NCI-H774 (cell line): ENCODE data around the gene MBD3L1.

ENCODE experiments used
- DNase-seq: peaks from one replicate; lab custom pipeline; 2025; lab: John Stamatoyannopoulos, UW

The MBD3L1 gene

GRCh38 chr19:8832132-8833021, at the start of gene MBD3L1, which contains the start of gene ZNF558:
MBD3L1 (plus strand) TSS chr19:8832377; CDS start chr19:8842679, 10,302 bp downstream.
ZNF558 (minus strand) TSS chr19:8832304; CDS start chr19:8822659, 9,645 bp downstream.
- no peak for DNase-seq

GRCh38 chr19:8794823-8795222, 37.4 kb upstream of the MBD3L1 start:
- DNase-seq: no peak

- no peak for DNase-seq
Measured at GRCh38 chr19:8806661-8807060, 25.5 kb upstream of the MBD3L1 start.

- DNase-seq: no peak
Measured at GRCh38 chr19:8811315-8812172, 20.6 kb upstream of the MBD3L1 start.

GRCh38 chr19:8814176-8814575, 18.0 kb upstream of the MBD3L1 start:
- DNase-seq: no peak

GRCh38 chr19:8815780-8816179, 16.4 kb upstream of the MBD3L1 start:
- no peak for DNase-seq

- DNase-seq: no peak
Measured at GRCh38 chr19:8820234-8820633, 11.9 kb upstream of the MBD3L1 start.

- no peak for DNase-seq
Measured at GRCh38 chr19:8821748-8822241, 10.4 kb upstream of the MBD3L1 start.

- no peak for DNase-seq
Measured at GRCh38 chr19:8826371-8826770, 5.8 kb upstream of the MBD3L1 start.

- no peak for DNase-seq
Measured at GRCh38 chr19:8827277-8827676, 4.9 kb upstream of the MBD3L1 start.

- no peak for DNase-seq
Measured at GRCh38 chr19:8831373-8831772, 804 bp upstream of the MBD3L1 start.

GRCh38 chr19:8831832-8832131, 395 bp upstream of the MBD3L1 start:
- DNase-seq: no peak

- no peak for DNase-seq
Measured at GRCh38 chr19:8835446-8835845, 3.3 kb downstream of the MBD3L1 start.

- DNase-seq: no peak
Measured at GRCh38 chr19:8835877-8836276, 3.7 kb downstream of the MBD3L1 start.

GRCh38 chr19:8840708-8841107, 8.5 kb downstream of the MBD3L1 start:
- no peak for DNase-seq

- no peak for DNase-seq
Measured at GRCh38 chr19:8846819-8847218, 14.6 kb downstream of the MBD3L1 start.

- no peak for DNase-seq
Measured at GRCh38 chr19:8849232-8849631, 17.1 kb downstream of the MBD3L1 start.

- DNase-seq: no peak
Measured at GRCh38 chr19:8850488-8850887, 18.3 kb downstream of the MBD3L1 start.

- DNase-seq: no peak
Measured at GRCh38 chr19:8858260-8858659, 26.1 kb downstream of the MBD3L1 start.

- no peak for DNase-seq
Measured at GRCh38 chr19:8866344-8866743, 34.2 kb downstream of the MBD3L1 start.

- no peak for DNase-seq
Measured at GRCh38 chr19:8877854-8878705, 45.9 kb downstream of the MBD3L1 start.
